Sciatic nerve (tissue), 2 donors: ENCODE measurements around the gene LIF. TPM values are rescaled to one million over a fixed set of nuclear protein-coding genes. Genes with fewer than 3 reads are reported as not detected.
A peak's percentile ranks its signal among the peaks of the same experiment; 100 is the strongest.
"Not testable (repeated sequence)": the region's sequence is repeated elsewhere in the genome, so short reads cannot be mapped to it uniquely, and the experiment has no call there.

Experiments used
- ATAC-seq: fragments of 200-7000 bp; cut with Tn5 transposase; one replicate; pipeline ENCODE4 v1.9.1; 2020; ENCODE audit warnings: mild to moderate bottlenecking, moderate library complexity
- DNase-seq: peaks from one replicate; pipeline ENCODE4 v3.0.0-alpha.2; 2020; ENCODE audit warnings: low spot score
- intact Hi-C: fragments of 100-400 bp; cut with DNase I; formaldehyde crosslinking; loops from one replicate; pipeline ENCODE4 v1.14.2; 2022
- total RNA-seq: library from RNA; stranded (reverse); fragmentation: NEBNext Ultra II Directional; extraction: Animal tissue kit (Norgen Biotek cat#: 25700); gene quantifications from one replicate; pipeline ENCODE4 v1.2.1, GENCODE V29; 2021
- donor health status: DM: no; HTN: no; CAD: no.
- donor health status: DM: no; HTN: no; CAD: no.

The LIF gene
- total RNA-seq, 1 donor from 2014 or later, result 3.2 TPM

DNA sequence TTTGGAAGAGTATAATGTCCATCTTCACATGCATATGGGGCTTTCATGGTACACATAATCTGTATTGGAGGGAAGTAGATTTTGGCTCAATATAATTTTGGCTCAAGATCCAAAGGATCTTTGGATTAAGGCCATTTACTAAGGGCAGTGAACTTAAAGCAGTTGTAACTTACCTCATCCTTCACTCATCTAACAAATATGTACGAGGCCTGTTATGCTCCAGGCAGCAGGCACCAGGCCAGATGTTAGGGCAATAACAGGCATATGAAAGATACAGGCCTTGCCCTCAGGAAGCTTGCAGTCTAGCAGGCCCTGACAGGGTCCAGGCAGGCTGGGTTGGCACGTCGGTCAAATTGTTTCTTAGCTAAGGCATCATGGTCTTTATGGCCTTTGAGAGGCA lies 44.6 kb downstream of the LIF start:
- no peak for DNase-seq
- intact Hi-C loops, result no loop called here
- ATAC-seq, result no peak

DNA sequence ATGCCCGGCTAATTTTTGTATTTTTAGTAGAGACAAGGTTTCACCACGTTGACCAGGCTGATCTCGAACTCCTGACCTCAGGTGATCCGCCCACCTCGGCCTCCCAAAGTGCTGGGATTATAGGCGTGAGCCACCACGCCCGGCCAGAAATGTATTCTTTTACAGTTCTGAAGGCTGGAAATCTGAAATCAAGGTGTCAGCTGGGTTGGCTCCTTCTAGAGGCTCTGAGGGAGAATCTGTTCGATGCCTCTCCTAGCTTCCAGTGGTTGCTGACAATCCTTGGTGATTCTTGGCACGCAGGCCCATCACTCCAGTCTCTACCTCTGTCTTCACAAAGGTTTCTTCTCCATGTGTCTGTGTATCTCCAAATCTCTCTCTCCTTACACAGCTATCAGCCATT lies 45.7 kb downstream of the LIF start:
- ATAC-seq, DNase-seq, intact Hi-C loops: not testable (repeated sequence)

DNA sequence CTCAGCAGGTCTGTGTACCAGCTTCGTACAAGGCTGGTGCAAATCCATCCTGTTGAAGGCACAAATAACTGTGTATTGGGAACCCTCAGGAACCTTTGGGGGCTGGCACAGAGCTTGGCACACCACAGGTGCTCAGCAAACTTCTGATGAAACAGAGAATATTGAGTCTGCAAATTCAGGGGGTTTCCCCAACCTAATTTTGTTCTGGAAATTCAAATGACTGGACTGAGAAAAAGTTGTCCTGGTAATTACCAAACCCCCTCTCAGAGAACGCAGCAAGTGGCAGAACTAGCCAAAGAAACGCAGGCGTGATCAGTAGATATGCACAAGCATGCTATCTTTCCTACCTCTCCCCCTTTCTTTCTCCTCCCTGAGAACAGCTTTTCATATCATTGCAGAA lies 47.6 kb downstream of the LIF start:
- ATAC-seq (no peak), DNase-seq (no peak)
- intact Hi-C loops, result no loop called here

DNA sequence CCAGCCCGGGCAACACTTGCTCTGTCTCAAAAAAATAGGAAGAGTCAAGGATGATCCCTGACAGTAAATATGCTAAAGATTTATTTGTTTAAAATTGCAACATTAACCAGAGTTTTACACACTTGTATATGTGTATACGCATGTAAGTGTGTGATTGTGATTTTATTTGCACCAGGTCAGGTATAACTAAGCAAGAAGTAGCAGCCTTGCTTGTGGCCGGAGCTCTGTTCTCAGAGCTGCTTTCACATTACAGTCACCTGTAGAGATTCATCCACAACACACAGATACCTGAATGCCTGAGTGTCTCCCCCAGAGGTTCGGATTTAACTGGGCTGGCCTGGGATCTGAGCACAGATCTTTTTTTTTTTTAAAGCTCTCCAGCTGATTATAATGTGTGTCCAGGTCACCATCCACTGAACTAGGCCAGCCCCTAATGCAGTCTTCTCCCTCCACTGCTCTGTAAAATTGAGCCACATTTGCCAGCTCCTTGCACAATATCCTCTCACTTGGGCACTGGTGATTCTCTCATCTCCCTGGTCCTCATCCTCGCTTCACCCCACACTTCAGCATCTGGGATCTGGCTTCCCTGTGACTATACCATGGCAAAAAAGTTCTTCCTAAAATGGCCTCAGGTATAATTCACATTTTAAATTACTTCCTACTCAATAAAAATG lies 48.3 kb downstream of the LIF start:
- ATAC-seq (no peak), DNase-seq (no peak)
- intact Hi-C loops, result no loop called here

DNA sequence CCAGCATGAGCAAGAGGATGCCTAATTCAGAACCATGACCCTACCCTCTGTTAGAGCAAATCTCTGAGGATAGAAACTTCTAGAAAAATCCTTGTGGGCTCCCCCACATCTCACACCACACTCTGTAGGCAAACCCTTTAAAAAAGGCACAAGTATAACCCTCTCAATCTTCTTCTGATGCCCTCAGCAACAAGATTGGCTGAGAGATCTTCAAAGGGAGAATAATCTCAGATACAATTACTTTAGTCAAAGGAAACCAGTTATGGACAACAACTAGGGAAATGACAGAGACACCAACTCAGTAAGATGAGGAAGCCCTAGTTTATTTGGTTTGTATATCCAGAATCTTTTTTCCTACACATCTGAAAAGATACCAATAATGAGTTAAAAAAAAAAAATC lies 49.2 kb downstream of the LIF start:
- ATAC-seq, result no peak
- intact Hi-C loops, result no loop called here
- DNase-seq, result no peak

DNA sequence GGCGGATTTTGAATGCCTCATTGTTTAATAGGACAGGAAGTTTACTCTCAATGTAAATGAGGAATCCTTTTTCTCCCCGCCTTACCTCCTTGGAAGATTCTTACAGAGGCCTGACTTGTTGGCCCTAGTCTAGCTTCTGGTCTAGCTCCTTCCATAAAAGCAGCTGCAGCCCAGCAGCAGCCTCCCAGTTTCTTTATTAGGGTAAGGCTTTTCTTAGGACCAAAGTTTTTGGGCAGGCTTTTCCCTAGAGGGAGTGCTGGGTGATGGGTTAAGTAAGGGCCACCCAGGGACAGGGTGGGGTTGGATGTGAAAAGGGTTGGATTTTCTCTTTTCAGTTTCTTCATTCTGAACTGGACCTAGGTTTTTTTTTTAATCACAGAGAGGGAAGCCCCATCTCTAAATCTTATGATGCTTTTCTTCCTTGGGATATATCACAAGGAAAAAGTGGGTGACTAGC lies 49.7 kb downstream of the LIF start:
- DNase-seq (no peak), ATAC-seq (no peak)
- intact Hi-C loops, result no loop called here

DNA sequence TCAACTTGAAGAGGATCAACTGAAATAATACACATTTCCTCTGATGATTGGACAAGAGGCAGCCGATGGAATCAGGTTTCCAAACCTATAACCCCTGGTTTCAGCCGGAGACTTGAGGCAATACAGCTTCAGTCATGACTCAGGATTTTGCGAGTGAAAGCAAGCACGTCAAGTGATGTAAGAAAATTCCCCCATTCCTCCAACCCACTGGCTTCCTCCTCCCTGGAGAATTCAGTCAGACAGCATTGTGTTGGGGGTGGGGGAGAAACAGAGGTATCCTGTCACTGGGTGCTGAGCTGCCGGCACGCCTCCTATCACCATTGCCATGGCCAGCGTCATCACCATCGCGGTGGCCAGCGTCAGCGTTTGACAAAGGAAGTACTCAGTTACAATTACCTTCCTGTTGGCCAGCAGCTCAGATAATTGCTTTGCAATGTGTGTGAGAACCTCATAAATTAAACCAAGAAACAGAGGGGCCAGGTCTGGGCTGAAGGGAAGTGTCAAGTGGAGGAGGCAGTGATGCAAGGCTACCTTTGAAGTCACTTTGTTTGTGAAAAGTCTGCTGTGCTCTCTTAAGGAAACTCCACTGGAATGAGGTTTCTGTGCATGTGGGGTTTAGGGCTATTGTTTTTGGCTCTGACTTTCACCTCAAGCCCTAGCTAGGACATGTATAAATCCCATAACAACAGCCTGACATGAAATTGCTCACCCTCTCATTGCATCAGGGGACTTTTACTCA lies 50.2 kb downstream of the LIF start:
- intact Hi-C loops, result no loop called here
- peak; percentile 88 for DNase-seq
- ATAC-seq, result peak; percentile 93

DNA sequence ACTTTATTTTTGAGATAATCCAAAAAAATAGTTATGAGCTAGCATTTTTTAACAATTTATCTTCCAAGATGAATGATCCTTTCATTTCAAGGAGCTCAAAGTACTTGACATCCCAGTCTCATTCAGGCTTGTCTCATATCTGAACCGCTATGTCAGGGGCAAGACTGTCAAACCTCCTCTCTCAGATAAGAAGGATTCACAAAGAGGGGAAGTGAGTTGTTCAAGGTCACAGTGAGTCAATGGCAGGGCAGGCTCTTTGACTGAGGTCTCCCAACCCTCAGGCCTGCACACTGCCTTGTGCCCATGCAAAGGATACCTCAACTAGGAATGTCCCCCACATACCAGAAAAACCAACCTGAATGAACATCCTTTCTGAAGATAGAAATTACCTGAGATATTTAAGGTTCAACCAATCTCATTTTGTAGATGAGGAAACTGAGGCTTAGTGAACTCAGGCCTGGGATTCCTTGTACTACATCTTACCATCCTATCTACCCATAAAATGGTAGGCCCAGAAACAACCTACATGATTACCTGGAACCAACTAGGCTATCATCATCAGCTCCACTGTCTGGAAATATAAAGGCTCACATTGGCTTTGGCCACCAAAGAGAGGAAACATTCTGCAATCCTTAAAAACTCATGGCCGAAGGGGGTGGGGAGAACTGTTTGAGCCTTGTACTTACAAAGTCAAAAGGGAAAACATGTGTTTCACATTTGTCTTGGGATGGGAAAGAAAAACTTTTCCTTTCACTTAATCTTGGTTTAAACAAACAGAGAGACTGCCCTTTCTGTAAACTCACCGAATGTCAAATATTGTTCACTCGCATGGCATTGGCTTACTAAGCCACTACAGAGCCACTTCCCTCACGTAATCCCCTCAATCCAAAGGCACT lies 51.1 kb downstream of the LIF start:
- ATAC-seq (peak; percentile 80), DNase-seq (no peak)
- intact Hi-C loops, result no loop called here

DNA sequence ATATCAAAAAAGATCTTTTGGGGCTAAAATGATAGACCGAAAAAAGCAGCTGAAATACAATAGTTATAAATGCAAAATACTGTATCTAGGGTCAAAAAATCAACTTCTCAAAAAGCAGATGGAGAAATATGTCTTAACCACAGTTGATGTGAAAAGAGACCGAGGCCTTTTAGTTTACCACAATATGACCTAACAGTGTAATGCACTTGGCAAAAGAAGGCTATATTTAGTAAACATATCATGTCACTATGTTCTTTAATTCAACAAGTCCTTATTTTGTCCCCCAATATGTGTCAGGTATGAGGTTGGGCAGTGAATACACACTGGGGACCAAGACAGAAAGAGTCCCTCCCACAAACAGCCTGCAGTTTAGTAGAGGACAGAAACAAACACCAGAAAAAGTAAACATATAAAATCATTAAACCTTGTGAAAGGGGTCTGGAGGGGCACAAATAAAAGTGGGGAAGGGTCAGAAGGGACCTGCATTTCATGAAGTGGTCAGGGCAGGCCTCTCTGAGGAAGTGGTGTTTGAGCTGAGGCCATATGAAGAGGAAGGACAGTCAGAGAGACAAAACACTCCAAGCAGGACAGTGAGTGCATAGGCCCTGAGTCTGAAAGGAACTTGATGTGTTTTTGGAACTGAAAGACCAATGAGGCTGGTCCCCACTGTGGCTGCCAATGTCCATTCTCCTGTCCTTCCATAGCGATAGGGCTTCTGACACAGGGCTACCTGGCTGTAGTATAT lies 53.4 kb downstream of the LIF start:
- no peak for ATAC-seq
- intact Hi-C loops, result no loop called here
- no peak for DNase-seq

DNA sequence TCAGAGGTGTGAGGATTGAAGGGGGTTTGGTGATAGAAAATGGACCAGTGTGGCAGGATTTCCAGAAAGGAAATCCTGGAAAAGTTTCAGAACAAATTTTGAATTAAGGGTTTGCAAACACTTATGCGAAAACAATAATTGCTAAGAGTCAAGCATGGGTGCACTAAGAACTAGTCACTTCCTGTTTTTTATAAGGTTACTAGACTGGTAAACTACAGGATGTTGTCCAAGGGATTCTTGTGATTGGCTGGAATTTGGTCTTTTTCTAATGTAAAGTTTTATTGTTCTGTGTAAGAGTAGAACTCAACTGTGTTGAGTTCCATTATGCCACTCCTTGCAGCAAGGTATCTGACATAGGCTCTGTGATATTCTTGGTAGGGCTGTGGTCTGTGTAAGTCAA lies 54.1 kb downstream of the LIF start:
- intact Hi-C loops, result no loop called here
- DNase-seq, result no peak
- no peak for ATAC-seq

DNA sequence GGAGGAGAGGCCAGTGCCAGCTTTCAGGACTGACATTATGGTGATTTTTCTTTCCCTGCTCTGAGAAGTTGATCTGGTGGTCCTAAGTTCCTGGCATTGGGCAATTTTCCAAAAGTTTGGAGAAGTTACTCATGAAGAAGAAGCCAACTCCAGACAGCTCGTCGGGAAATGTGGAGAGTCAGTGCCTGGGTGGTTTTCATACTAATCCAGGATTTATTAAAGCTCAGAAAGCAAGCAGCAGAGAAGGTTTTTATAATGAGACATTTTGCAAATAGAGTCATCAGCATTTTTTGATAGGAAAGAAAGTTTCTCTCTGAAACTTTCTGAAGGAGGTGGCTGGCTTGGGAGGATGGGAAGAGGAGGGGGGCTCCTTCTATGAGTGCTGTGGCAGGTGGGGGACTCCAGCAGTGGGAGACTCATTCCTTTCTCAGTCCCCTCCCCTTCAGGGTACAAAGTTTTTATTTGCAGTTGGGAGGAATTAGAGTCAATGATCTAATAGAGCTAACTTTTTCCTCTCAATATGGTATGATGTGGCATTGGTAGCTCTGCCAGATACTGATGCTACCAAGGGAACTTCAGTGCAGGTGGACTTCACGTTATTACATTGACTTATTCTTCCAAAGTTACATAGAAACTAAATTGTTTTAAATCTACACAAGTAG lies 55.4 kb downstream of the LIF start:
- intact Hi-C loops, result no loop called here
- DNase-seq (no peak), ATAC-seq (no peak)

DNA sequence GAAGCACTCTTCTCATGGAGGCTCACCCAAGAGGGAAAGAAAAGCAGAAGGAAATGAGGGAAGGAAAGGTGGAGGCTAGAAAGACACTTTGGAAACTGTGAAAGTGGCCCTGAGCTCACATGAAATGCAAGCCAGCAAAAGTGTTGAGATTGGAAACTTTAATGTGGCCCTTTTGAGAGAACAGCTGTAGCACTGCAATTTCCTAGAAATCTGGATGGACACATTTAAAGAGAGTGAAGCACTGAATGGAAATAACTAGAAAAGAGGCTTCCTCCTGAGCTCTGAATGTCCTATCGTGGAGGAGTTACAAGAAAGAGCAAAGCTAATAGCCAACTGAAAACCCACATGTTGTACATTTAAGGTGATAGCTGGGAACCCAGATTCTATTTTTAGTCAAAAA lies 56.0 kb downstream of the LIF start:
- DNase-seq, result no peak

More for the DNA sequence above, 56.0 kb downstream of the LIF start:
- no peak for ATAC-seq
- intact Hi-C loops, result no loop called here

Other genes starting within 250 kb of the LIF start
- not detected for gene HORMAD2, start 166.3 kb downstream of the LIF start, total RNA-seq
- 6.4 TPM for gene OSM, start 20.1 kb upstream of the LIF start, total RNA-seq
- gene CASTOR1, start 42.7 kb upstream of the LIF start, total RNA-seq, result 15.9 TPM
- gene TBC1D10A, start 80.2 kb upstream of the LIF start, total RNA-seq, result 29.4 TPM
- 138 TPM for gene SF3A1, start 110.1 kb upstream of the LIF start, total RNA-seq
- 0.71 TPM for gene CCDC157, start 110.2 kb upstream of the LIF start, total RNA-seq
- gene RNF215, start 140.7 kb upstream of the LIF start, total RNA-seq, result 25.5 TPM
- 20.8 TPM for gene SEC14L2, start 150.3 kb upstream of the LIF start, total RNA-seq
- gene MTFP1, start 179.0 kb upstream of the LIF start, total RNA-seq, result 3.6 TPM
- gene SEC14L3, start 225.3 kb upstream of the LIF start, total RNA-seq, result not detected